GM12878 (cell line): ENCODE results near the gene CD72. TPM values are rescaled to one million over a fixed set of nuclear protein-coding genes. Genes with fewer than 3 reads are reported as not detected.

Source experiments
- DPF2 ChIP-seq: fragments of 450-650 bp; IDR thresholded peaks from 2 replicates; pipeline ENCODE4 v1.6.1; 2017; ENCODE audit warnings: mild to moderate bottlenecking
- IKZF2 ChIP-seq, 2 experiments: fragments of 450-650 bp; IDR thresholded peaks; 2 replicates each; pipeline ENCODE4 v1.6.1; 2017; ENCODE audit warnings: mild to moderate bottlenecking in 2 of 2, moderate library complexity in 2 of 2
- IRF3 ChIP-seq: fragments of 450-650 bp; IDR thresholded peaks from 2 replicates; pipeline ENCODE4 v1.6.1; 2014; ENCODE audit warnings: mild to moderate bottlenecking
- IRF4 ChIP-seq: IDR thresholded peaks from 2 replicates; pipeline ENCODE4 v1.6.1; 2011; ENCODE audit warnings: low read depth, low read length
- JUND ChIP-seq: IDR thresholded peaks from 2 replicates; pipeline ENCODE4 v1.6.1; 2012; ENCODE audit warnings: low read depth, mild to moderate bottlenecking, low read length, improper control_type of control experiment, moderate library complexity
- PAX5 ChIP-seq: IDR thresholded peaks from 2 replicates; pipeline ENCODE4 v1.6.1; 2011; ENCODE audit warnings: low read depth, low read length, borderline replicate concordance
- REST ChIP-seq: IDR thresholded peaks from 2 replicates; pipeline ENCODE4 v1.6.1; 2012; ENCODE audit warnings: mild to moderate bottlenecking, low read depth, low read length
- SMAD1 ChIP-seq: fragments of 450-650 bp; IDR thresholded peaks from 2 replicates; pipeline ENCODE4 v1.6.1; 2018; ENCODE audit warnings: mild to moderate bottlenecking, low read depth; ENCODE audit not compliant: partially characterized antibody
- SMARCA5 ChIP-seq: fragments of 450-650 bp; IDR thresholded peaks from 2 replicates; pipeline ENCODE4 v1.6.1; 2017; ENCODE audit warnings: mild to moderate bottlenecking
- SRF ChIP-seq, 2 experiments: IDR thresholded peaks; 2 replicates each; pipeline ENCODE4 v1.6.1; 2011; ENCODE audit warnings: low read depth in 2 of 2, low read length in 2 of 2, mild to moderate bottlenecking in 1 of 2, moderate library complexity in 1 of 2
- YY1 ChIP-seq: IDR thresholded peaks from 2 replicates; pipeline ENCODE4 v1.6.1; 2011; ENCODE audit warnings: low read depth, mild to moderate bottlenecking, low read length
- ZBTB11 ChIP-seq: fragments of 450-650 bp; formaldehyde crosslinking; IDR thresholded peaks from 2 replicates; pipeline ENCODE4 v1.5.0; 2022; ENCODE audit warnings: mild to moderate bottlenecking, missing genetic modification characterization
- polyA plus RNA-seq, 11 experiments: library from polyadenylated mRNA; depleted of rRNA in 4 of 11; unstranded in 6 of 11; stranded (reverse) in 5 of 11; fragments of >200 nt; fragmentation: Nextera tagmentation in 4 of 11; fragmentation: Illumina TruSeq in 1 of 11; extraction: Ambion mirVana in 4 of 11; extraction: Trizol in 1 of 11; gene quantifications; 1 replicate in 1 of 11; 2 replicates in 10 of 11; pipeline versions ENCODE4 v1.2.1 to v1.2.3, GENCODE V29; 2011 to 2016; ENCODE audit warnings: inconsistent platforms in 2 of 11, missing spikeins in 2 of 11, low read depth in 1 of 11
- total RNA-seq, 4 experiments: library from RNA; depleted of rRNA in 3 of 4; stranded (reverse); fragments of >200 nt in 3 of 4; fragmentation: Illumina TruSeq in 1 of 4; extraction: Trizol in 1 of 4; gene quantifications; 2 replicates each; pipeline versions ENCODE4 v1.2.1 to v1.2.3, GENCODE V29; 2013 to 2021
- TF ChIP-seq, protein P1 (sequence below): fragments of 450-650 bp; IDR thresholded peaks from 2 replicates; pipeline ENCODE4 v1.6.1; 2016; ENCODE audit warnings: mild to moderate bottlenecking, moderate library complexity, borderline replicate concordance
- TF ChIP-seq, protein P2 (sequence below): fragments of 450-650 bp; IDR thresholded peaks from 2 replicates; pipeline ENCODE4 v1.6.1; 2017; ENCODE audit warnings: mild to moderate bottlenecking

CD72 gene
- total and polyA plus RNA-seq, 10 of the 15 experiments (the other 5 are each of a cell fraction or from before 2014, with no cell fraction given), result 2.1 to 14.2 (median 4.4) TPM

DNA sequence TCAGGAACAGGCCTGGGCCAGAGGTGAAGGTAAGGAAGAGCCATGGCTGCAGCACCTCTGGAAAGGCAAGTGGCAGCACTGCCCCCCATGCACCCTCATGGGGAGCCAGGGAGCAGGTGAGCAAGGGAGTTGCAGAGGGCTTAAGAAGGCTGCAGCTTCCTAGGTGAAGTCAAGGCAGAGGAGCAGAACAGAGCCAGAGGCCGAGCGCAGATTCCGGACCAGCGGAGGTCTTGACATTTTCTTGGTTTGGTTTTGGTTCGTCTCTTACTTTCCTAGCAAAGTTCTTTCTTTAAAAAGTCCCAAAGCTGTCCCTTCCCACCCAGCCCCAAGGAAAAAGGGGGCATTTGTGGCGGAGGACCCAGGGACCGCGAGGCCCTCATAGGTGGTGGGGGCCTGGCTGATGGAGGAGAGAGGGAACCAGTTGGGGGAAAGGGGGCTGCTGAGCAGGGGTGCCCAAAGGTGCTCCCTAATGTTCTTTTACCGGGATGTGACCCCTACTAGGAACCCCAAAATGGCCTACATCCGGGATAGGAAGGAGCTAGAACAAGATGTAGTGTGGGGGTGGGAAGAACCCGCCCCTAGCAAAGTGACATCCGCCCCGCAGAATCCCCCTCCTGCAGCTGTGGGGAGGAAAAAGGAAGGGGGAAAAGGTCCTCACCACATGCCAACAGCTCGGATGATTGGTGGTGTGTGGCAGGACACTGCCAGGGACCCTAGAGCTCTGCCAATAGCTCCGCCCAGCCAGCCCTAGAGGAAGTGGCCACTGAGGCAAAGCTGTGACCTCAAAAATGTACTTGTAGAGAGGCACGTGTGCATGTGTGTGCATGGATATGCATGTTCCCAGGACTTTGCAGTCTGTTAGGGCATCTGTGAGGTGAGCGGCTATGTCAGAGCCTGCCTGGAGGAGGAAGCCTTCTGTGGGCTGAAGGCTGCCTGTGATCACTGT, 914 bp upstream of the CD72 start (continued):
- TF ChIP-seq, protein P1, sequence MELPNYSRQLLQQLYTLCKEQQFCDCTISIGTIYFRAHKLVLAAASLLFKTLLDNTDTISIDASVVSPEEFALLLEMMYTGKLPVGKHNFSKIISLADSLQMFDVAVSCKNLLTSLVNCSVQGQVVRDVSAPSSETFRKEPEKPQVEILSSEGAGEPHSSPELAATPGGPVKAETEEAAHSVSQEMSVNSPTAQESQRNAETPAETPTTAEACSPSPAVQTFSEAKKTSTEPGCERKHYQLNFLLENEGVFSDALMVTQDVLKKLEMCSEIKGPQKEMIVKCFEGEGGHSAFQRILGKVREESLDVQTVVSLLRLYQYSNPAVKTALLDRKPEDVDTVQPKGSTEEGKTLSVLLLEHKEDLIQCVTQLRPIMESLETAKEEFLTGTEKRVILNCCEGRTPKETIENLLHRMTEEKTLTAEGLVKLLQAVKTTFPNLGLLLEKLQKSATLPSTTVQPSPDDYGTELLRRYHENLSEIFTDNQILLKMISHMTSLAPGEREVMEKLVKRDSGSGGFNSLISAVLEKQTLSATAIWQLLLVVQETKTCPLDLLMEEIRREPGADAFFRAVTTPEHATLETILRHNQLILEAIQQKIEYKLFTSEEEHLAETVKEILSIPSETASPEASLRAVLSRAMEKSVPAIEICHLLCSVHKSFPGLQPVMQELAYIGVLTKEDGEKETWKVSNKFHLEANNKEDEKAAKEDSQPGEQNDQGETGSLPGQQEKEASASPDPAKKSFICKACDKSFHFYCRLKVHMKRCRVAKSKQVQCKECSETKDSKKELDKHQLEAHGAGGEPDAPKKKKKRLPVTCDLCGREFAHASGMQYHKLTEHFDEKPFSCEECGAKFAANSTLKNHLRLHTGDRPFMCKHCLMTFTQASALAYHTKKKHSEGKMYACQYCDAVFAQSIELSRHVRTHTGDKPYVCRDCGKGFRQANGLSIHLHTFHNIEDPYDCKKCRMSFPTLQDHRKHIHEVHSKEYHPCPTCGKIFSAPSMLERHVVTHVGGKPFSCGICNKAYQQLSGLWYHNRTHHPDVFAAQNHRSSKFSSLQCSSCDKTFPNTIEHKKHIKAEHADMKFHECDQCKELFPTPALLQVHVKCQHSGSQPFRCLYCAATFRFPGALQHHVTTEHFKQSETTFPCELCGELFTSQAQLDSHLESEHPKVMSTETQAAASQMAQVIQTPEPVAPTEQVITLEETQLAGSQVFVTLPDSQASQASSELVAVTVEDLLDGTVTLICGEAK, result no peak; the same call in 1 of the 2 replicates
- TF ChIP-seq IRF4, result no peak
- no peak; the same call in 1 of the 2 replicates for TF ChIP-seq SMARCA5
- TF ChIP-seq ZBTB11 (CRISPR knock-in tag), result no peak
- TF ChIP-seq IKZF2 (IDR thresholded peaks at IDR 0.05), result peak; percentile 81 to 82
- TF ChIP-seq SMAD1, result no peak
- TF ChIP-seq SRF (IDR thresholded peaks at IDR 0.05; ENCODE audit: low read depth in 2 of 2, low read length in 2 of 2), result peak; percentile 14 to 74; a peak in 2 of 4 replicates
- TF ChIP-seq PAX5, result 0 out of 2 replicates have a peak, but pooled peaks have one; percentile 38
- TF ChIP-seq, protein P2, sequence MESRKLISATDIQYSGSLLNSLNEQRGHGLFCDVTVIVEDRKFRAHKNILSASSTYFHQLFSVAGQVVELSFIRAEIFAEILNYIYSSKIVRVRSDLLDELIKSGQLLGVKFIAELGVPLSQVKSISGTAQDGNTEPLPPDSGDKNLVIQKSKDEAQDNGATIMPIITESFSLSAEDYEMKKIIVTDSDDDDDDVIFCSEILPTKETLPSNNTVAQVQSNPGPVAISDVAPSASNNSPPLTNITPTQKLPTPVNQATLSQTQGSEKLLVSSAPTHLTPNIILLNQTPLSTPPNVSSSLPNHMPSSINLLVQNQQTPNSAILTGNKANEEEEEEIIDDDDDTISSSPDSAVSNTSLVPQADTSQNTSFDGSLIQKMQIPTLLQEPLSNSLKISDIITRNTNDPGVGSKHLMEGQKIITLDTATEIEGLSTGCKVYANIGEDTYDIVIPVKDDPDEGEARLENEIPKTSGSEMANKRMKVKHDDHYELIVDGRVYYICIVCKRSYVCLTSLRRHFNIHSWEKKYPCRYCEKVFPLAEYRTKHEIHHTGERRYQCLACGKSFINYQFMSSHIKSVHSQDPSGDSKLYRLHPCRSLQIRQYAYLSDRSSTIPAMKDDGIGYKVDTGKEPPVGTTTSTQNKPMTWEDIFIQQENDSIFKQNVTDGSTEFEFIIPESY, result no peak
- TF ChIP-seq REST, result no peak
- peak; percentile 86 for TF ChIP-seq YY1
- TF ChIP-seq IRF3, result no peak
- TF ChIP-seq DPF2, result peak; percentile 79; the same call in 1 of the 2 replicates
- no peak for TF ChIP-seq JUND
